Cardiac muscle cell (in vitro differentiated cells and primary cell): ENCODE measurements around the gene GPR146. TPM values are rescaled to one million over a fixed set of nuclear protein-coding genes. Genes with fewer than 3 reads are reported as not detected.

Experiments
- DNase-seq, 2 donors: peaks; one replicate each; pipeline versions ENCODE4 v3.0.0 to v3.0.0-alpha.2; 2010 to 2017; ENCODE audit warnings: low read depth in 1 of 2, low spot score in 1 of 2
- H3K27ac ChIP-seq: fragments of 200-600 bp; sonication (generic); 2 replicates; pipeline ENCODE4 v1.5.1; 2016
- H3K27me3 ChIP-seq: fragments of 200-600 bp; sonication (generic); 2 replicates; pipeline ENCODE4 v1.6.0; 2016; ENCODE audit warnings: control low read depth
- H3K36me3 ChIP-seq: fragments of 200-600 bp; sonication (generic); 2 replicates; pipeline ENCODE4 v1.5.1; 2016; ENCODE audit warnings: control low read depth
- H3K4me1 ChIP-seq: fragments of 200-600 bp; sonication (generic); 2 replicates; pipeline ENCODE4 v1.8.1; 2017; ENCODE audit warnings: low read depth, mild to moderate bottlenecking, mixed run types
- H3K4me3 ChIP-seq: fragments of 200-600 bp; sonication (generic); 2 replicates; pipeline ENCODE4 v1.5.1; 2016; ENCODE audit warnings: mild to moderate bottlenecking
- H3K9me3 ChIP-seq: fragments of 200-600 bp; sonication (generic); 2 replicates; pipeline ENCODE4 v1.5.1; 2017; ENCODE audit warnings: low read depth, mild to moderate bottlenecking, control low read depth
- polyA plus RNA-seq: library from polyadenylated mRNA; unstranded; fragments of >200 nt; fragmentation: Nextera tagmentation; extraction: Ambion mirVana; gene quantifications from 2 replicates; pipeline ENCODE4 v1.2.1, GENCODE V29; 2016
- total RNA-seq: library from RNA; depleted of rRNA; stranded (reverse); fragments of >200 nt; gene quantifications from 2 replicates; pipeline ENCODE4 v1.2.3, GENCODE V29; 2016
- TF ChIP-seq, protein P1 (sequence below): IDR thresholded peaks from 2 replicates; pipeline ENCODE4 v1.5.1; 2012; ENCODE audit warnings: low read depth, mild to moderate bottlenecking, low read length

GPR146 gene
- total and polyA plus RNA-seq, 2 experiments from 2014 or later, result 7.5 to 11.2 TPM

DNA sequence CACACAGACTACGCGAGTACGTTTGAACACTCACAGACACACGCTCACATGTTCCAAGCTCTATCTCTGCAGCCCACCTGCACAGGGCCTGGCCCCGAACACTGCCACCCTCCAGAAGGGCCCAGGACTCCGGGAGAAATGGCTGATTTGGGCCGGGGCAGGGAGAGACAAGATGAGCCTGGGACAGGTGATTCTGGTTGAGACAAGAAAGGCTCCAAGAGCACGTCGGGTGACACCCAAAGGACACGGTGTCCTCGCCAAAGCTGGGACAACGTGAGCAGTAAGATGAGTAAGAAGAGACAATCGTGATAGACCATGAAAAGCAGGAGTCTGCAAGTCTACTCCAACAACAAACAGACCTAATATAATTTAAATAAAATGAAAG is 52.8 kb downstream of the GPR146 start:
- peaks cover 11% of the 10 kb centered on the region for H3K4me1 ChIP-seq

GRCh38 chr7:1098243-1099153 is 54.2 kb downstream of the GPR146 start:
- Histone ChIP-seq H3K4me1 (peaks cover 11% of the 10 kb centered on the region), H3K36me3 (no peaks in the 10 kb centered on the region), H3K9me3 (no peaks in the 10 kb centered on the region), H3K4me3 (no peak overlapping the region), H3K27ac (no peak overlapping the region), H3K27me3 (no peaks in the 10 kb centered on the region)
- no peak for DNase-seq
- TF ChIP-seq, protein P1, sequence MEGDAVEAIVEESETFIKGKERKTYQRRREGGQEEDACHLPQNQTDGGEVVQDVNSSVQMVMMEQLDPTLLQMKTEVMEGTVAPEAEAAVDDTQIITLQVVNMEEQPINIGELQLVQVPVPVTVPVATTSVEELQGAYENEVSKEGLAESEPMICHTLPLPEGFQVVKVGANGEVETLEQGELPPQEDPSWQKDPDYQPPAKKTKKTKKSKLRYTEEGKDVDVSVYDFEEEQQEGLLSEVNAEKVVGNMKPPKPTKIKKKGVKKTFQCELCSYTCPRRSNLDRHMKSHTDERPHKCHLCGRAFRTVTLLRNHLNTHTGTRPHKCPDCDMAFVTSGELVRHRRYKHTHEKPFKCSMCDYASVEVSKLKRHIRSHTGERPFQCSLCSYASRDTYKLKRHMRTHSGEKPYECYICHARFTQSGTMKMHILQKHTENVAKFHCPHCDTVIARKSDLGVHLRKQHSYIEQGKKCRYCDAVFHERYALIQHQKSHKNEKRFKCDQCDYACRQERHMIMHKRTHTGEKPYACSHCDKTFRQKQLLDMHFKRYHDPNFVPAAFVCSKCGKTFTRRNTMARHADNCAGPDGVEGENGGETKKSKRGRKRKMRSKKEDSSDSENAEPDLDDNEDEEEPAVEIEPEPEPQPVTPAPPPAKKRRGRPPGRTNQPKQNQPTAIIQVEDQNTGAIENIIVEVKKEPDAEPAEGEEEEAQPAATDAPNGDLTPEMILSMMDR, result no peak

More for the DNA sequence above, 52.8 kb downstream of the GPR146 start:
- H3K27me3 ChIP-seq, result no peaks in the 10 kb centered on the region
- DNase-seq, result no peak
- no peaks in the 10 kb centered on the region for H3K36me3 ChIP-seq
- H3K9me3 ChIP-seq, result no peaks in the 10 kb centered on the region
- TF ChIP-seq, protein P1, result no peak
- no peak overlapping the region for H3K27ac ChIP-seq
- H3K4me3 ChIP-seq, result no peak overlapping the region

DNA sequence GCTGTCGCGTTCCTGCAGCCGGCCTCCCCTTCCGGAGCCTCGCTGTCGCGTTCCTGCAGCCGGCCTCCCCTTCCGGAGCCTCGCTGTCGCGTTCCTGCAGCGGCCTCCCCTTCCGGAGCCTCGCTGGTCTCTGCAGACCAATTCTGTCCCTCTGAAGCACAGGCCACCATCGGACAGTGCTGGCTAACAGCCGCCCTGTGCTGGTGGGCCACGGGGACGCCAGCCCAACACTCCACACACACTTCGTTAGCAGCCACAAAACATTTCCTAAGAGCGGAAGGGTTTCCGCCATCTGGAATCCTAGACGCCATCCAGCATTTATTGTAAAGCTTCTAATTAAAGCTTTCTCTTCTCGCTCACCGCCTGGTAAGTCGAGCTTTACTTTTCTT is 54.8 kb downstream of the GPR146 start:
- peaks cover 11% of the 10 kb centered on the region for H3K4me1 ChIP-seq
- H3K9me3 ChIP-seq, result no peaks in the 10 kb centered on the region
- no peaks in the 10 kb centered on the region for H3K27me3 ChIP-seq
- no peaks in the 10 kb centered on the region for H3K36me3 ChIP-seq
- H3K4me3 ChIP-seq, result no peak overlapping the region
- TF ChIP-seq, protein P1, result no peak
- no peak overlapping the region for H3K27ac ChIP-seq
- DNase-seq, result no peak

GRCh38 chr7:1099637-1100036 is 55.3 kb downstream of the GPR146 start:
- no peak for DNase-seq
- H3K27ac ChIP-seq, result no peak overlapping the region
- H3K36me3 ChIP-seq, result no peaks in the 10 kb centered on the region
- no peak overlapping the region for H3K4me3 ChIP-seq
- H3K4me1 ChIP-seq, result peaks cover 11% of the 10 kb centered on the region
- TF ChIP-seq, protein P1, result no peak
- H3K9me3 ChIP-seq, result no peaks in the 10 kb centered on the region
- H3K27me3 ChIP-seq, result no peaks in the 10 kb centered on the region

GRCh38 chr7:1100386-1100785 is 56.0 kb downstream of the GPR146 start:
- Histone ChIP-seq H3K27me3 (no peaks in the 10 kb centered on the region), H3K27ac (no peak overlapping the region), H3K9me3 (no peaks in the 10 kb centered on the region), H3K36me3 (no peaks in the 10 kb centered on the region), H3K4me3 (no peak overlapping the region), H3K4me1 (peaks cover 9% of the 10 kb centered on the region)
- DNase-seq, result no peak
- TF ChIP-seq, protein P1, result no peak
